ENCODE measurements around the gene KLF6. TPM values are rescaled to one million over a fixed set of nuclear protein-coding genes. Genes with fewer than 3 reads are reported as not detected.
A peak's percentile ranks its signal among the peaks of the same experiment; 100 is the strongest.

Gene KLF6
- total and polyA plus RNA-seq, 5 experiments from 2014 or later, result 106 to 294 (median 147) TPM

DNA sequence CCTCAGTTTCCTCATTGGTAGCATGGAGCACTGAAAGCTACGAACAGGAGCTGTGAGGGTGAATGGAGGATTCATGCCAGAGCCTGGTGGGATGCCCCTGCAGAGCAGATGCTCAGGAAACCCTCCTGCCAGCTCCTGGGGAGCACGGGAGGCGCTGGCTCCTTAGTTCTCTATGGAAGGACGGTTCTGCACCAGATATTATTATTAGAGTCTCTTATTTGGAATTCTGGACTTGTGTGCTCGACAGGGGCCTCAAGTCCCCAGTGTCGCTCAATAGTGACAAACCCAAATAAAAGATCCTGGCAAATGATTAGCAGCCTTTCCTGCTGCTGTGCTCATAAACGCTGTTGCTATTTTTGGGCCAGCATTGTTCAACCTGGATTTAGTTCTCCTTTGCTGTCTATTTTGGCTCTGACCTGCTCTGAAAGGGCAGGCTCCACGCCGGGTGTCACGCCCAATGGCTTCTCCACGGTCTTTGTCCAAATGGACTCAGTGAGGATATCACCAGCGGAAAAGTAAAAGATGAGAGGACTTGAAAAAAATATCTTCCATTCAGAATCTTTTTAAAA lies 23.0 kb upstream of the KLF6 start:
- Mint-ChIP-seq H3K4me3 (peak overlapping the region in 5 of 10 donors; percentile 28 to 75 (median 60)), H3K27ac (peak overlapping the region in 8 of 10 donors; percentile 42 to 99 (median 97)), H3K27me3 (no peaks in the 10 kb centered on the region), H3K9me3 (no peaks in the 10 kb centered on the region), H3K4me1 (peaks cover 0 to 82% (median 57%) of the 10 kb centered on the region in 4 donors), H3K36me3 (no peaks in the 10 kb centered on the region)
- ATAC-seq (no peak), DNase-seq (no peak)
- POLR2A ChIA-PET, result interaction anchor here (1.6 to 8.7 kb wide), 2 partner anchors 20 to 25 kb away, joined by 4 to 222 read pairs; partner anchors contain the start of gene KLF6

DNA sequence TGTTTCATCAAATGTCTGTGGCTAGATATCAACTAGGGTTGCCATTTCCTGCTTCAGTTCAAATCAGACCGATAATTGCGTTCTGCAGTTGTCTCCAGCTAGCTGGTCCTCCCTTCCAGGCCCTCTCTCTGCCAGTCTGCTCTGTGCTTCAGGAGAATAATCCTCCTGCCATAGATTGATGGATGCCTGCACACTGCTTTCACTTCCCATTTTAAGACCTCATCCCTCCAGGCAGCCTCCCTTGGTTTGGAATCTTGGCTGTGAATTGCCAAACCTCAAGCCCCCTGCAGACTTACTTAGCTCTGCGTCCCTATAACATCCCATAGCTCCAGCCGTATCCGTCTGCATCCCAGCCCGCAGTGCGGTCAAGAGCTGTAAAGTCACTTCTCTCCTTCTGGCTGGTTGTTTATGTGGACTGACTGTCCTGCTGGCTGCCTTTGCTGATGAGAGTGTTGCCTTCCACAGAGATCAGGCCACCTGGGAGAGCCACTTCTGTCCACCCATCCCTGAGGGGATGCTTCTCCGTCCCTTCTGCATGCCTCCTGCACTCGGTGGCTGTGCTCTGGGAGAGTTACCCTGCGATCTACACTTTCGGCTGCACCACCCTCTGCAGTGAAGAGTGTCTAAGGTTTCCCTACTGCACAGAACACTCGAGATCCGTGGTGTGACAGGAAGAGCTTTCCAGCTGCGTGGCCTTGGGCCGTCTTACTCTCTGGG lies 22.4 kb upstream of the KLF6 start:
- no peaks in the 10 kb centered on the region for H3K9me3 Mint-ChIP-seq
- no peaks in the 10 kb centered on the region for H3K27me3 Mint-ChIP-seq
- POLR2A ChIA-PET, result interaction anchor here (1.6 to 8.7 kb wide), 2 partner anchors 19 to 24 kb away, joined by 4 to 222 read pairs; partner anchors contain the start of gene KLF6
- peak overlapping the region in 8 of 10 donors; percentile 84 to 99 (median 97) for H3K27ac Mint-ChIP-seq
- no peak for ATAC-seq
- peaks cover 0 to 82% (median 57%) of the 10 kb centered on the region in 4 donors for H3K4me1 Mint-ChIP-seq
- H3K4me3 Mint-ChIP-seq, result peak overlapping the region in 9 of 10 donors; percentile 9 to 75 (median 54)
- H3K36me3 Mint-ChIP-seq, result no peaks in the 10 kb centered on the region
- no peak for DNase-seq

DNA sequence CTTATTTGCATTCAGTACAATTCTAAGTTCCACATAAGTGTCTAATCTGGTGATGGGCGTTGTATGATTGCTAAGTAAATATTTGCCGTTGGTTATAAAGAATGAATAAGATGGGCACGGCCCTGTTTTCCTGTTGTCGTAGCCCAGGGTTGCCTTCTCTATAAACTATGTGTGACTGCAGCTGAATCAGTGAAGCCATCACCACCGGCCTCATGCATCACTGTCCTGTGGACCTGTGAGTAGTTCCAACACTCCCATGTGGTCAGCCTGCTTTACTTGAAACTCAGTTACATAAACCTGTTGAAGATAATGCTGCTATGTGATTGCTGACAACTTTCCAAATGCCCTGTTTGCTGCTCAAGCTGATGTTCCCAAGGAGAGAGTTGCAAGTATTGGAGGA lies 21.6 kb upstream of the KLF6 start:
- no peak for ATAC-seq
- Mint-ChIP-seq H3K27me3 (no peaks in the 10 kb centered on the region), H3K9me3 (no peaks in the 10 kb centered on the region), H3K36me3 (no peaks in the 10 kb centered on the region), H3K4me1 (peaks cover 3 to 76% (median 57%) of the 10 kb centered on the region in 4 donors), H3K4me3 (peak overlapping the region in 6 of 10 donors; percentile 28 to 75 (median 57)), H3K27ac (peak overlapping the region in 8 of 10 donors; percentile 84 to 99 (median 97))
- POLR2A ChIA-PET, result interaction anchor here (1.6 to 8.7 kb wide), 2 partner anchors 19 to 23 kb away, joined by 4 to 222 read pairs; partner anchors contain the start of gene KLF6
- no peak for DNase-seq

DNA sequence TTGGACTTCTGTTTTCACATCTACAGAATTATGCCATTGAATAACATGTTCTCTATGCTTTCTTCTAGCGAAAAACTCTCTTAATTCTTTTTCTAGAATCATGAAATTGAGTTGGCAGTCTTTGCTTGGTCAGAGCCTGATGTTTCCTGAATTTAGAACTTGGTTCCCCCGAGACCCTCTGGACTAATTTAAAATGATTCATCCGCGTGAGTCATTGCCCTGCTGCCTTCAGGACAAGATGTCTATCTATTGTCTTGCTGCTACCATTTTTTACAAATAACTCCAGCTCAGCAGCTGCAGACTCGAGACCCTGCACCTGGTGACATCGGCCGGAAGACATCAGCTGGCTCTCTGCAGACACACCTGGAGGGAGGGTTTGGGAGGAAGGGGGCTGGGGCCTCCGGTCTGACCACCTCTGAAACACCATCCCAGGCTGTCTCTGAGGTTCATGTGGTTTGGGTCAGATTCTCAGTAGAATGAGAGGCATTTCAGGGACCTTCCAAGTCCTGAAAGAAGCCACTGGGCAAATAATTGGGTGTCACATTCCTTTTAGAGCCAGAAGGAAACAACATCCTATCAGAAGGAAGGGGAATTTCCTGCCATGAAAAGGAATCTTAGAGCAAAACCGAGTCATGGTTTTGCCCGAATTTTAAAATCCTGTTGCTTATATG lies 20.9 kb upstream of the KLF6 start:
- Mint-ChIP-seq H3K27me3 (no peaks in the 10 kb centered on the region), H3K27ac (peak overlapping the region in 8 of 10 donors; percentile 84 to 99 (median 97)), H3K4me1 (peaks cover 7 to 74% (median 54%) of the 10 kb centered on the region in 4 donors), H3K36me3 (no peaks in the 10 kb centered on the region), H3K4me3 (peak overlapping the region in 9 of 10 donors; percentile 12 to 75 (median 64)), H3K9me3 (no peaks in the 10 kb centered on the region)
- ATAC-seq (peak in 1 of 2 donors; percentile 13), DNase-seq (peak in 2 of 10 donors; percentile 48 to 72)
- POLR2A ChIA-PET, result interaction anchor here (1.2 to 8.7 kb wide), 2 partner anchors 23 to 31 kb away, joined by 3 to 222 read pairs; partner anchors contain the start of gene KLF6

DNA sequence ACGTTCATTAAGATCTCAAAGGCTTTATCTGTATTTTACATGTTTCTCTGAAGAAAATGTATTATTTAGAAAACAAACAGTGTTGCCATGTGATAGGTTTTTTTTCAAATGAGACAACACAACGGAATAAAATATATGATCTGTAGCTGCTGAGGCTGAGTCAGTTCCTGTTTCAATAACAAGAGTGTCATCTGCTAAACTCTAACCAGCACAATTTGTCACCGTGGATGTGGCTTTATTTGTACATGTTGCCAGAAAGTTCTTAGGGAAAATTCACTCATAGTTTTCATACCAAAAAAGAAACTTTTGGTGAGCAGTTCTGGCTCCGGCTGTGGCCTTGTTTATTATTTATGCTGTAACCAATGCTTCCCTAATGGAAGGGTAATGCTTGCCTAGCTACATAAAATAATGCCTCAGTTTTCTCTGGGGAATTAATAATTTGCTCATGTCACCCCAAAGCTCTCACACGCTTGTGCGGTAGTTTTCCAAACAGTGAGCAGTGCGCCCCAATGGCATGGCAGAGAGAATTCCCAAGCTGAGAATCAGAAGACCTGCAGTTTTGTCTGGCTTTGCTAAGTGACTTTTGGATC lies 20.3 kb upstream of the KLF6 start:
- ATAC-seq (peak; percentile 69 to 83), DNase-seq (peak in 9 of 10 donors; percentile 44 to 87 (median 66))
- POLR2A ChIA-PET, result interaction anchor here (0.8 to 8.7 kb wide), 3 partner anchors 16 to 31 kb away, joined by 3 to 222 read pairs (median 3); partner anchors contain the start of gene KLF6
- Mint-ChIP-seq H3K27ac (peak overlapping the region in 8 of 10 donors; percentile 84 to 99 (median 97)), H3K4me1 (peaks cover 13 to 74% (median 51%) of the 10 kb centered on the region in 4 donors), H3K36me3 (no peaks in the 10 kb centered on the region), H3K9me3 (no peaks in the 10 kb centered on the region), H3K4me3 (peak overlapping the region in 9 of 10 donors; percentile 12 to 75 (median 64)), H3K27me3 (no peaks in the 10 kb centered on the region)

DNA sequence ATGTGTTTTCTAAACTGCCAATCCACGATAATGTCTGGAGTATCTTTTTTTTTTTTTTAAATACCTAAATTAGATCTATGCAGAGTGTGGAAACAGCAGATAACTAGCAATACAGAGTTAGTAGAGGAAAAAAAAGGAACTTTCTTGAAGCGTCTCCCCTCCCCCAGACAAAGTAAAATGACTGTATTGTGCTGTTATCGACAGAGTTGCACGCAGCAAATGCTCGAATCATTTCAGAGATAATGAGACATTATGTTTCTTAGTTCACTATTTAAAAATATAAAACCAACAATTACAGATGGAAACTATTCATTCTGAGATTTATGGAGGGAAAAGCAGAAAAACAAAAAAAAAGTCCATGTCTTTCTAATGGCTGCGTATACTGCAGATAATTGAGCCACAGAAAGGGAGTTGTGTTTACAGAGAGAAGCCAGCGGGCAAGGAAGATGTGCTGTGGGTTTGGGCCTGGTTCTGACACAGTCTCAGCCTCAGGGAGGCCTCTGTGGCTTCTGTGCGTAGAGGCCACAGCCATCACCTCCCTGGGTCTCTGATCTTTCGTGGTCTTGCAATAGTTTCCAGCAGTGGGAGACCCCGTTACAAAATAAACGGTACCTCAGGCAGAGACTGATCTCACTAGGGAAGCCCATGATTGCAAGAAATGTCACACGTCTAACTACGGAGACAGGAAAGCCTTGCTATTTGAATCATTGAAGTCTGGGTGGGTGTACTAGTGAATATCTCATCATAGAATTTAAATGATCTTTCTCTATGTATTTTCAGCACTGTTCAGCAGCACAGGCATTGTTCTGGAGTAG lies 19.1 kb upstream of the KLF6 start:
- H3K36me3 Mint-ChIP-seq, result no peaks in the 10 kb centered on the region
- peak overlapping the region in 8 of 10 donors; percentile 84 to 99 (median 97) for H3K27ac Mint-ChIP-seq
- peaks cover 16 to 68% (median 45%) of the 10 kb centered on the region in 4 donors for H3K4me1 Mint-ChIP-seq

DNA sequence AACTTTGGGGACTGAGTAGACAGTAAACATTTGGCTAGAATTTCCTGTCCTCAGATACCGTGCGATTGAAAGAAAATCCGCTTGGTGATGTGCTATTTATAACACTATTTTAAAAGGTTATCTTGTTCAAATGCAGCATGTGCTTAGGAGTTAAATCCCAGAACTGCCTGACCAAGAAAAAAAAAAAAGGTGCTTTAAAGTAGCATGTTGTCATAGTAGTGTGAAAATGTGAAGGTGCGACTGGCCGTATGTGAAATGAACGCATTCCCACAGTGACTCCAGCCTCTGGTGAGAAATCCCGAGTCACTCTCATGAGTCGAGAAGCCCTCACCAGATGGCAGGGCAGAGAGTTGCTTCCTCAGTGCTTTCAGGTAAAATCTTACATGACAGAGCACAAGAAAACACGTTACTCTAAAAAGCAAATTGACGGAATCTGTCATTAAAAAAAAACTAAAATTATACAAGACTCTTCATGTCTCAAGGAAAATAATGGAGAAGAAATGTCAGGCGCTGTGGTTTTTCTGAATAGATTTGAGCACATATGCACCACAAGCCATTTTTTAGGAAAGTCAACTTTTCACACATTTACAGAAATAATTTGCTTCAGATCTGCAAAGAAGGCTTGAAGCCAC lies 18.4 kb upstream of the KLF6 start:
- peak overlapping the region in 7 of 10 donors; percentile 68 to 99 (median 95) for H3K27ac Mint-ChIP-seq
- H3K36me3 Mint-ChIP-seq, result no peaks in the 10 kb centered on the region
- no peak for DNase-seq
- peak overlapping the region in 2 of 10 donors; percentile 18 to 62 for H3K4me3 Mint-ChIP-seq
- ATAC-seq, result no peak
- H3K27me3 Mint-ChIP-seq, result no peaks in the 10 kb centered on the region
- H3K4me1 Mint-ChIP-seq, result peaks cover 16 to 60% (median 38%) of the 10 kb centered on the region in 4 donors
- H3K9me3 Mint-ChIP-seq, result no peaks in the 10 kb centered on the region
- POLR2A ChIA-PET, result interaction anchor here (0.7 to 5.4 kb wide), 3 partner anchors 9 to 19 kb away, joined by 3 to 71 read pairs (median 3); partner anchors contain the start of gene KLF6

More for the DNA sequence above, 19.1 kb upstream of the KLF6 start:
- H3K4me3 Mint-ChIP-seq, result peak overlapping the region in 9 of 10 donors; percentile 41 to 70 (median 63)
- DNase-seq (peak in 9 of 10 donors; percentile 28 to 83 (median 59)), ATAC-seq (peak; percentile 60 to 62)
- H3K9me3 Mint-ChIP-seq, result no peaks in the 10 kb centered on the region
- H3K27me3 Mint-ChIP-seq, result no peaks in the 10 kb centered on the region
- POLR2A ChIA-PET, result interaction anchor here (8.7 kb wide), 1 partner anchor 21 kb away, joined by 222 read pairs; the partner anchor contains the start of gene KLF6

DNA sequence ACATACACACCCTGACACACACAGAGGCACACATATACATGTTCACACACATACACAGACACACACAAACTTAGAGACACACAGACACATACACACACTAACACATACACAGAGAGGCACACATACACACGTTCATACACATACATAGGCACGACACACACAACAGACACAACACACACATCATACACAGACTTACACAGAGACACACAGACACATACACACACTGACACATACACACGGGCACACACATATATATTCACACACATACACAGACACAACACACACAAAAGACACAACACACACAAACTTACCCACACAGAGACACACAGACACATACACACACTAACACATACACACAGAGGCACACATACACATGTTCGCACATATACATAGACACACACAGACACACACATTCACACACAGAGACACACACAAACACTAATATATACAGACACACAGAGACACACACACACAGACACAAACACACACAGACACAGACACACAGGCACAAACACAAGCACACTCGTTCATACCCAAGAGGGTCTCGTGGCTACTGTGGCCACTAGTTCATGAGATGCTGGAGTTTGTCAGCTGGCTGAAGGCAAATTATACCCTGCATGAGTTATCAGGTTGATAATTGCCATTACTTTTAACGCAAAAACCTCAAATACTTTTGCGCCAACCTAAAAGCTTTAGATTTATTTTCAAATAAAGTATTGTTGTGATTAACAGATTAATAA lies 17.7 kb upstream of the KLF6 start:
- Mint-ChIP-seq H3K27ac (no peak overlapping the region), H3K27me3 (no peaks in the 10 kb centered on the region), H3K9me3 (no peaks in the 10 kb centered on the region), H3K36me3 (no peaks in the 10 kb centered on the region), H3K4me1 (peaks cover 16 to 56% (median 34%) of the 10 kb centered on the region in 4 donors), H3K4me3 (no peak overlapping the region)
- no peak for ATAC-seq
- POLR2A ChIA-PET, result interaction anchor here (0.5 to 5.4 kb wide), 5 partner anchors 9 to 249 kb away, joined by 3 to 71 read pairs (median 3); partner anchors contain the start of gene KLF6
- DNase-seq, result no peak

DNA sequence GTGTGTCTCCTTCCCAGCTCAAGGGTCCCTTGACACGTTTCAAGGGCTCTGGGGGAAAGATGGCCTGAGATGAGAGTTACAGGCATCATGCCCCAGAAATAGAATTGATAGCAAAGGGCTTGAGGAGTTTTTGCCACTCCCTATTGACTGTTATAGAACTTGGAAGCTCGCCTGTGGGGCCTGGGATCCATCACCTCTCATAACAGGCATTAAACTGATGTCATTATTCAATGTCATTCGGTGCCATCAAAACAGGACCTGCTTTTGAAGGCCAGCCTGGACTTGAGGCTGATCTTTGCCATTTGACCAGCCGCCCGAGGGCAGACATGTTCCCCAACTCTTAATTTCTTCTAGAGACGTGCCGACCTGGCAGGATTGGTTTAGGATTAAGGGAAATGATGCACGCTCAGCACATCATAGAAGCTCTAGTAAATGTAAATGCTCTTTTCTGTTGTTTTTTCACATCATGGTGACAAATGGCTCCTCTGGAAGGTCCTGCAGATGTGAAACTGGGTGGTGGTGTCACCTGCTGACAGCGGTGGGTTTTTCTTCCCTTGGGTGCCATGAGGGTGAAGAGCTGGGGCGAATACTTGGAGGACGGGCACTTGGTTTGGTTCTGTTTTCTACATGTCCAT lies 16.7 kb upstream of the KLF6 start:
- Mint-ChIP-seq H3K4me3 (no peak overlapping the region), H3K9me3 (no peaks in the 10 kb centered on the region), H3K4me1 (peaks cover 16 to 45% (median 24%) of the 10 kb centered on the region in 4 donors), H3K36me3 (no peaks in the 10 kb centered on the region), H3K27ac (peak overlapping the region in 2 of 10 donors; percentile 46 to 78), H3K27me3 (no peaks in the 10 kb centered on the region)
- POLR2A ChIA-PET, result interaction anchor here (1.1 to 5.4 kb wide), 2 partner anchors 12 to 17 kb away, joined by 3 to 71 read pairs; partner anchors contain the start of gene KLF6
- ATAC-seq (no peak), DNase-seq (no peak)

DNA sequence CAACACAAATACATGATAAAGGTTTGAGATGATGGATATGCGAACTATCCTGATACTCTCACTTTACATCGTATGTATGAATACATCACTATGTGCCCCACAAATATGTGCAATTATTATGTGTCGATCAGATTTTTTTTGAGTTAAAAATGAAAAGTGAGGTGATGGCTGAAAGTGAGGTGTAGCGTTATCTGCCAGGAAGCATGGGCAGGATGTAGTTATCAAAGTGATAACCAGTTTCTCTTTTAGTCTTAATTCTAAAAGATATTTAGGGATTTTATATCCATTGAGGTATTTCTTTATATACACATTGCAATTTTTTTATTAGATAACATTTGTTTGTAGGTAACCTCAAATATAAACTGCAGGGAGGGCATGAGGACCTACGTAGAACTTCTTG lies 15.6 kb upstream of the KLF6 start:
- no peak for DNase-seq

More for the DNA sequence above, 15.6 kb upstream of the KLF6 start:
- H3K36me3 Mint-ChIP-seq, result no peaks in the 10 kb centered on the region
- no peaks in the 10 kb centered on the region for H3K27me3 Mint-ChIP-seq
- peak overlapping the region in 1 of 10 donors; percentile 15 for H3K4me3 Mint-ChIP-seq
- peak overlapping the region in 2 of 10 donors; percentile 76 to 78 for H3K27ac Mint-ChIP-seq
- POLR2A ChIA-PET, result interaction anchor here (1.3 to 5.4 kb wide), 2 partner anchors 12 to 16 kb away, joined by 3 to 71 read pairs; partner anchors contain the start of gene KLF6
- ATAC-seq, result no peak
- H3K4me1 Mint-ChIP-seq, result peaks cover 10 to 35% (median 20%) of the 10 kb centered on the region in 4 donors
- no peaks in the 10 kb centered on the region for H3K9me3 Mint-ChIP-seq

Data from naive thymus-derived CD8-positive, alpha-beta T cell (primary cell).